Fibroblast of lung (primary cell): ENCODE data around the gene N4BP2. TPM values are rescaled to one million over a fixed set of nuclear protein-coding genes. Genes with fewer than 3 reads are reported as not detected.

Source experiments
- DNase-seq, 2 donors: peaks; one replicate each; pipeline versions ENCODE4 v3.0.0 to v3.0.0-alpha.2; 2010; ENCODE audit warnings: low read depth in 2 of 2
- H2AFZ ChIP-seq: 2 replicates; pipeline ENCODE4 v1.5.1; 2012; ENCODE audit warnings: low read length, control low read depth, inconsistent platforms
- H3K27ac ChIP-seq: 2 replicates; pipeline ENCODE4 v1.5.1; 2011; ENCODE audit warnings: low read length, control low read depth; ENCODE audit not compliant: insufficient read depth
- H3K27me3 ChIP-seq: 2 replicates; pipeline ENCODE4 v1.5.1; 2011; ENCODE audit warnings: mild to moderate bottlenecking, low read length; ENCODE audit not compliant: control insufficient read depth, insufficient read depth
- H3K36me3 ChIP-seq: 2 replicates; pipeline ENCODE4 v1.5.1; 2011; ENCODE audit warnings: low read length; ENCODE audit not compliant: control insufficient read depth, insufficient read depth
- H3K4me1 ChIP-seq: 2 replicates; pipeline ENCODE4 v1.5.1; 2011; ENCODE audit warnings: low read length; ENCODE audit not compliant: control insufficient read depth, insufficient read depth; ENCODE audit errors: extremely low read depth
- H3K4me2 ChIP-seq: 2 replicates; pipeline ENCODE4 v1.5.1; 2011; ENCODE audit warnings: low read length, control low read depth; ENCODE audit not compliant: insufficient read depth; ENCODE audit errors: extremely low read depth
- H3K4me3 ChIP-seq, 4 experiments: fragments of 200-600 bp in 1 of 4; sonication (generic) in 1 of 4; replicated peaks in 1 of 4; 2 replicates each; pipeline ENCODE4 v1.5.1; 2011 to 2016; ENCODE audit warnings: low read length in 4 of 4, low read depth in 3 of 4, mild to moderate bottlenecking in 3 of 4, control low read depth in 2 of 4, inconsistent platforms in 1 of 4, mixed read lengths in 1 of 4; ENCODE audit not compliant: insufficient read depth in 1 of 4; ENCODE audit errors: control extremely low read depth in 1 of 4
- H3K79me2 ChIP-seq: 2 replicates; pipeline ENCODE4 v1.5.1; 2012; ENCODE audit warnings: mild to moderate bottlenecking, low read length, inconsistent platforms; ENCODE audit not compliant: control insufficient read depth, insufficient read depth
- H3K9ac ChIP-seq: 2 replicates; pipeline ENCODE4 v1.5.1; 2011; ENCODE audit warnings: mild to moderate bottlenecking, low read length, control low read depth; ENCODE audit not compliant: insufficient read depth
- H3K9me3 ChIP-seq: 2 replicates; pipeline ENCODE4 v1.5.1; 2012; ENCODE audit warnings: low read depth, low read length; ENCODE audit not compliant: control insufficient read depth, insufficient read depth
- H4K20me1 ChIP-seq: 2 replicates; pipeline ENCODE4 v1.5.1; 2011; ENCODE audit warnings: low read length; ENCODE audit not compliant: control insufficient read depth, insufficient read depth; ENCODE audit errors: extremely low read depth
- EZH2 ChIP-seq: IDR thresholded peaks from 2 replicates; pipeline ENCODE4 v1.5.1; 2012; ENCODE audit warnings: low read length, control low read depth, mild to moderate bottlenecking; ENCODE audit errors: missing control alignments
- polyA plus RNA-seq, 2 donors: library from polyadenylated mRNA; depleted of rRNA in 1 of 2; stranded (reverse) in 1 of 2; unstranded in 1 of 2; fragments of >200 nt; gene quantifications; 2 replicates each; pipeline ENCODE4 v1.2.1, GENCODE V29; 2011 to 2012; ENCODE audit warnings: missing spikeins in 1 of 2
- total RNA-seq: library from RNA; depleted of rRNA; stranded (reverse); fragments of >200 nt; gene quantifications from 2 replicates; pipeline ENCODE4 v1.2.1, GENCODE V29; 2014
- TF ChIP-seq, protein P1 (sequence below), 2 donors: IDR thresholded peaks in 1 of 2; conservative IDR thresholded peaks in 1 of 2; 1 replicate in 1 of 2; 2 replicates in 1 of 2; pipeline ENCODE4 v1.5.1; 2011 to 2012; ENCODE audit warnings: low read length in 2 of 2, control low read depth in 1 of 2, inconsistent platforms in 1 of 2, low read depth in 1 of 2, mild to moderate bottlenecking in 1 of 2

N4BP2 gene
- total and polyA plus RNA-seq, 2 donors (not counting 1 experiment from before 2014, with no cell fraction given) = 3.0 to 5.3 TPM

- H3K4me1 ChIP-seq = no peaks in the 10 kb centered on the region
- H2AFZ ChIP-seq = no peak overlapping the region
- no peak overlapping the region for H3K4me2 ChIP-seq
- TF ChIP-seq, protein P1, sequence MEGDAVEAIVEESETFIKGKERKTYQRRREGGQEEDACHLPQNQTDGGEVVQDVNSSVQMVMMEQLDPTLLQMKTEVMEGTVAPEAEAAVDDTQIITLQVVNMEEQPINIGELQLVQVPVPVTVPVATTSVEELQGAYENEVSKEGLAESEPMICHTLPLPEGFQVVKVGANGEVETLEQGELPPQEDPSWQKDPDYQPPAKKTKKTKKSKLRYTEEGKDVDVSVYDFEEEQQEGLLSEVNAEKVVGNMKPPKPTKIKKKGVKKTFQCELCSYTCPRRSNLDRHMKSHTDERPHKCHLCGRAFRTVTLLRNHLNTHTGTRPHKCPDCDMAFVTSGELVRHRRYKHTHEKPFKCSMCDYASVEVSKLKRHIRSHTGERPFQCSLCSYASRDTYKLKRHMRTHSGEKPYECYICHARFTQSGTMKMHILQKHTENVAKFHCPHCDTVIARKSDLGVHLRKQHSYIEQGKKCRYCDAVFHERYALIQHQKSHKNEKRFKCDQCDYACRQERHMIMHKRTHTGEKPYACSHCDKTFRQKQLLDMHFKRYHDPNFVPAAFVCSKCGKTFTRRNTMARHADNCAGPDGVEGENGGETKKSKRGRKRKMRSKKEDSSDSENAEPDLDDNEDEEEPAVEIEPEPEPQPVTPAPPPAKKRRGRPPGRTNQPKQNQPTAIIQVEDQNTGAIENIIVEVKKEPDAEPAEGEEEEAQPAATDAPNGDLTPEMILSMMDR (conservative IDR thresholded peaks at IDR 0.05 in 1 of 2, IDR thresholded peaks at IDR 0.05 in 1 of 2; ENCODE audit: low read depth in 1 of 2, low read length in 2 of 2) = no peak
- no peak for TF ChIP-seq EZH2
- DNase-seq = no peak
- no peaks in the 10 kb centered on the region for H3K9me3 ChIP-seq
- H4K20me1 ChIP-seq = no peaks in the 10 kb centered on the region
- peak overlapping the region in 1 of 4 experiments; percentile 90 for H3K4me3 ChIP-seq
- no peak overlapping the region for H3K27ac ChIP-seq
- H3K9ac ChIP-seq = no peak overlapping the region
- H3K79me2 ChIP-seq = no peaks in the 10 kb centered on the region
- H3K36me3 ChIP-seq = no peaks in the 10 kb centered on the region
- H3K27me3 ChIP-seq = no peaks in the 10 kb centered on the region
Observed at GRCh38 chr4:40058854-40059253, 2.2 kb downstream of the N4BP2 start.

DNA sequence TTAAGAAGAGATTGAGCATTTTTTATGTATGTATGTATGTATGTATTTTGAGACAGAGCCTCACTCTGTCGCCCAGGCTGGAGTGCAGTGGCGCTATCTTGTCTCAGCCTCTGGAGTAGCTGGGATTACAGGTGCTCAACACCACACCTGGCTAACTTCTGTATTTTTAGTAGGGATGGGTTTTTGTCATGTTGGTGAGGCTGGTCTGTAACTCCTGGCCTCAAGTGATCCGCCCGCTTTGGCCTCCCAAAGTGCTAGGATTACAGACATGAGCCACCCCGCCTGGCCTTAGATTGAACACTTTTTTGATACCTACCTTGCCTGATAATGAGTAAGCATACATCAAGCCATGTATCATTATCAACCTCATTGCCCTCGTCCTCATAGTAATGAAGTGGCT lies 2.7 kb downstream of the N4BP2 start:
- no peaks in the 10 kb centered on the region for H4K20me1 ChIP-seq
- H2AFZ ChIP-seq = no peak overlapping the region
- H3K9me3 ChIP-seq = no peaks in the 10 kb centered on the region
- DNase-seq = no peak
- TF ChIP-seq, protein P1 (conservative IDR thresholded peaks at IDR 0.05 in 1 of 2, IDR thresholded peaks at IDR 0.05 in 1 of 2; ENCODE audit: low read depth in 1 of 2, low read length in 2 of 2) = no peak
- H3K4me2 ChIP-seq = no peak overlapping the region
- no peak overlapping the region for H3K27ac ChIP-seq
- no peak overlapping the region for H3K4me3 ChIP-seq
- H3K4me1 ChIP-seq = no peaks in the 10 kb centered on the region
- H3K36me3 ChIP-seq = no peaks in the 10 kb centered on the region
- H3K79me2 ChIP-seq = no peaks in the 10 kb centered on the region
- no peak overlapping the region for H3K9ac ChIP-seq
- no peaks in the 10 kb centered on the region for H3K27me3 ChIP-seq

DNA sequence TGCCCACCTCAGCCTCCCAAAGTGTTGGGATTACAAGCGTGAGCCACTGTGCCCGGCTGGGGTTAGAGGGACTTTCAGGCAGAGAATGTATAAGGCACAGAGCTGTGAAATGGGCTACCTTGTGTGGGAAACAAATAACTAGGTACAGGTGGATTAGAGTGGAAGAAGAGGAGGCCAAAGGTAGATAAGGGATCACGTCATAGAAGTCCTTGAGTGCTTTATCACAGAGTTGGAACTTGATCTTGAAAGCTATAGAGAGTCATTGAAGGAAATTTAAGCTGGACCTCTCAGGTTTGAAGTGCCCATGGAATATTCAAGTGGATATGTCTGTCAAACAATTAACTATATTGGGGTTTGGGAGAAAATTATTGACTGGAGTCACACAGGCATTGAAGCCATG lies 8.4 kb downstream of the N4BP2 start:
- Histone ChIP-seq H3K27ac (no peak overlapping the region), H3K4me2 (no peak overlapping the region), H3K4me1 (no peaks in the 10 kb centered on the region), H2AFZ (no peak overlapping the region), H3K36me3 (no peaks in the 10 kb centered on the region), H3K4me3 (no peak overlapping the region), H3K79me2 (no peaks in the 10 kb centered on the region), H3K9me3 (no peaks in the 10 kb centered on the region), H4K20me1 (no peaks in the 10 kb centered on the region), H3K27me3 (no peaks in the 10 kb centered on the region), H3K9ac (no peak overlapping the region)
- no peak for DNase-seq
- TF ChIP-seq, protein P1 (conservative IDR thresholded peaks at IDR 0.05 in 1 of 2, IDR thresholded peaks at IDR 0.05 in 1 of 2; ENCODE audit: low read depth in 1 of 2, low read length in 2 of 2) = no peak
- no peak for TF ChIP-seq EZH2
